SH-SY5Y (cell line): ENCODE data around the gene ATIC.

ENCODE experiments used
- GATA2 ChIP-seq: IDR thresholded peaks from 2 replicates; pipeline ENCODE4 v1.6.1; 2011; ENCODE audit warnings: mild to moderate bottlenecking, low read depth, low read length
- GATA3 ChIP-seq: IDR thresholded peaks from 2 replicates; pipeline ENCODE4 v1.6.1; 2011; ENCODE audit warnings: low read depth, mild to moderate bottlenecking, low read length, moderate library complexity

- no peak for TF ChIP-seq GATA2
- TF ChIP-seq GATA3, result no peak
Measured at GRCh38 chr2:215280326-215280725, 31.5 kb upstream of the ATIC start.
